ENCODE results near the gene SIX4. TPM values are rescaled to one million over a fixed set of nuclear protein-coding genes. Genes with fewer than 3 reads are reported as not detected.

Gene SIX4
- total RNA-seq, 1 donor from 2014 or later, result 5.2 TPM

DNA sequence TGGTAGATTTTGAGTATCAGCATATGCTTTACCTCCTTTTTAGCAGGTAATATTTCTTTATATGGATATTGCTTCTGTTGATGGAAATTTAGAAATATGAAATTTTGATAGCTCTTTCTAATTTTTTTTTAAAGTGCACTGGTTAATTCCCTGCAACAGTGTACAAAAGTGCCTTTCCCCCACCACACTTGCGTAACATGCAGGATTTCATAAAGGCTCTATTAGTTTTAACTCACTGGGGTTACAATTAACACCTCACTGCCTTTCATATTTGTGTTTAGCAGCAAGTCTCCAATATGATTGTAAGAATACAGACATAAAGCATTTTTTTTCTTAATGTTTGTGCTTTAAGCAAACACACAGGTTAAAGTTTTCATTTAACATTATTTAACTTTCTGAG is 36.1 kb upstream of the SIX4 start:
- DNase-seq (ENCODE audit: low read depth, low spot score), result no peak
- no peaks in the 10 kb centered on the region for H3K36me3 Mint-ChIP-seq (ENCODE audit: low read depth)
- H3K4me3 Mint-ChIP-seq, result no peak overlapping the region
- no peaks in the 10 kb centered on the region for H3K9me3 Mint-ChIP-seq
- no peak overlapping the region for H3K27ac Mint-ChIP-seq (ENCODE audit: unreplicated experiment)
- H3K27me3 Mint-ChIP-seq (ENCODE audit: low read depth), result no peaks in the 10 kb centered on the region
- H3K4me1 Mint-ChIP-seq, result peaks cover 4% of the 10 kb centered on the region
- TF ChIP-seq, protein P1, sequence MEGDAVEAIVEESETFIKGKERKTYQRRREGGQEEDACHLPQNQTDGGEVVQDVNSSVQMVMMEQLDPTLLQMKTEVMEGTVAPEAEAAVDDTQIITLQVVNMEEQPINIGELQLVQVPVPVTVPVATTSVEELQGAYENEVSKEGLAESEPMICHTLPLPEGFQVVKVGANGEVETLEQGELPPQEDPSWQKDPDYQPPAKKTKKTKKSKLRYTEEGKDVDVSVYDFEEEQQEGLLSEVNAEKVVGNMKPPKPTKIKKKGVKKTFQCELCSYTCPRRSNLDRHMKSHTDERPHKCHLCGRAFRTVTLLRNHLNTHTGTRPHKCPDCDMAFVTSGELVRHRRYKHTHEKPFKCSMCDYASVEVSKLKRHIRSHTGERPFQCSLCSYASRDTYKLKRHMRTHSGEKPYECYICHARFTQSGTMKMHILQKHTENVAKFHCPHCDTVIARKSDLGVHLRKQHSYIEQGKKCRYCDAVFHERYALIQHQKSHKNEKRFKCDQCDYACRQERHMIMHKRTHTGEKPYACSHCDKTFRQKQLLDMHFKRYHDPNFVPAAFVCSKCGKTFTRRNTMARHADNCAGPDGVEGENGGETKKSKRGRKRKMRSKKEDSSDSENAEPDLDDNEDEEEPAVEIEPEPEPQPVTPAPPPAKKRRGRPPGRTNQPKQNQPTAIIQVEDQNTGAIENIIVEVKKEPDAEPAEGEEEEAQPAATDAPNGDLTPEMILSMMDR (conservative IDR thresholded peaks at IDR 0.05), result no peak

DNA sequence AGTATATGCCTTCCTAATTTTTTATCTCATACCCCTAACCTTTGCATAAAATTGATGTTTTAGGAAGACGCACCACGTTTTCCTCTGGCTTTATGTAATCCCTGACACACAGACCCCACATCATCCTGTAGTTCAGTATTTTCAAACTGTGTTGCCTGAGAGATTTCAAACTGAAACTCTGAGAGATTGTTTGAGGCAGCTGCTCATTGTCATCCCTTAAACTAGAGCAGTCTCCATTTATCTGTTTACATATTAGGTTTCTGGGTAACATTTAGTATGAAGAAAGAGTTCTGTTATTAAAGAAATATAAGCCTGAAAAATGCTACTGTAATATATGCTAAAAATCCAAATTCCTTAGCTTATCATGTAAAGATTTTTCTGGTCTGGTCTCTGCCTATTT is 34.7 kb upstream of the SIX4 start:
- no peaks in the 10 kb centered on the region for H3K27me3 Mint-ChIP-seq (ENCODE audit: low read depth)
- no peak overlapping the region for H3K4me3 Mint-ChIP-seq
- no peaks in the 10 kb centered on the region for H3K36me3 Mint-ChIP-seq (ENCODE audit: low read depth)
- DNase-seq (ENCODE audit: low read depth, low spot score), result no peak
- H3K9me3 Mint-ChIP-seq, result no peaks in the 10 kb centered on the region
- TF ChIP-seq, protein P1 (conservative IDR thresholded peaks at IDR 0.05), result no peak
- H3K27ac Mint-ChIP-seq (ENCODE audit: unreplicated experiment), result no peak overlapping the region
- peaks cover 4% of the 10 kb centered on the region for H3K4me1 Mint-ChIP-seq

DNA sequence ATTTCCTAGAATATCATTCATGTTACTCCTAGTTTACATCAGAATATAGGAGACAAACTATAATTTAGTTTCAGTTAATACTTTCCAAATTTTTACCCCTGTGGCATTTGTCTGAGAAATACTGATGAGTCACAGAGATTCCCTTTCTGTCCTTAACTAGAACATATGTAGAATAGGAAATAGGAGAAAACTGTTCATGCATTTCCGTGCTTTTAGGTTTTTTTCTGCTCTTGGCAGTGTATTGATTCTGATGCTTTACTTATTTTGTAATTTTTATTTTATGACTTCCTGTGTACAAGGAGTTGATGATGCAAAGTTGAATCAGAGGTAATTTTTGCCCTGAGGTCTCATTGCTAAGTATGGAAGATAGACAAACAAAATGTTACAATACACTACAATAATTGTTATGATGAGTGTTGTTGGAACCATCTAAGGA is 33.4 kb upstream of the SIX4 start:
- TF ChIP-seq, protein P1 (conservative IDR thresholded peaks at IDR 0.05), result no peak
- H3K4me1 Mint-ChIP-seq, result peaks cover 4% of the 10 kb centered on the region
- H3K27me3 Mint-ChIP-seq (ENCODE audit: low read depth), result no peaks in the 10 kb centered on the region
- H3K27ac Mint-ChIP-seq (ENCODE audit: unreplicated experiment), result no peak overlapping the region
- H3K36me3 Mint-ChIP-seq (ENCODE audit: low read depth), result no peaks in the 10 kb centered on the region
- H3K9me3 Mint-ChIP-seq, result no peaks in the 10 kb centered on the region
- no peak overlapping the region for H3K4me3 Mint-ChIP-seq
- no peak for DNase-seq (ENCODE audit: low read depth, low spot score)

DNA sequence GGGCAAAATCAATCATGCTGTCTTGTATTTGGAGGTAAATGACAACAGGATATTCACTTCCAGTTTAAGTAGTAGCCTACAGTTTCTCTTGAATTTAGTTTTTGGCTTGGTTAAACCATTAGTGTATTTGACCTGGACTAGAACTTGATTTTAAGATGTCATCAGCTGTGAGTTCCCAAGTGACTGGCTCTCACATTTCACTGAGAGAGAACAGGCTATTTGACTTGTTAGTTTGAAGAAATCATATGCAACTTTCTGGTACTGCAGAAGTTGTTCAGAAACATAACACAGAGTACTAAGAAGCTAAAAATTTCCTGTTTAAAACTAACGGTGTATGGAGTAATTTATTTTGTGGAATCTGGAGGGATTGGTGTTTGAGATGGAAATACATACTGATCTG is 32.7 kb upstream of the SIX4 start:
- no peaks in the 10 kb centered on the region for H3K9me3 Mint-ChIP-seq
- H3K36me3 Mint-ChIP-seq (ENCODE audit: low read depth), result no peaks in the 10 kb centered on the region
- H3K4me3 Mint-ChIP-seq, result no peak overlapping the region
- no peak for DNase-seq (ENCODE audit: low read depth, low spot score)
- peaks cover 4% of the 10 kb centered on the region for H3K4me1 Mint-ChIP-seq
- TF ChIP-seq, protein P1 (conservative IDR thresholded peaks at IDR 0.05), result no peak
- H3K27ac Mint-ChIP-seq (ENCODE audit: unreplicated experiment), result no peak overlapping the region
- no peaks in the 10 kb centered on the region for H3K27me3 Mint-ChIP-seq (ENCODE audit: low read depth)

DNA sequence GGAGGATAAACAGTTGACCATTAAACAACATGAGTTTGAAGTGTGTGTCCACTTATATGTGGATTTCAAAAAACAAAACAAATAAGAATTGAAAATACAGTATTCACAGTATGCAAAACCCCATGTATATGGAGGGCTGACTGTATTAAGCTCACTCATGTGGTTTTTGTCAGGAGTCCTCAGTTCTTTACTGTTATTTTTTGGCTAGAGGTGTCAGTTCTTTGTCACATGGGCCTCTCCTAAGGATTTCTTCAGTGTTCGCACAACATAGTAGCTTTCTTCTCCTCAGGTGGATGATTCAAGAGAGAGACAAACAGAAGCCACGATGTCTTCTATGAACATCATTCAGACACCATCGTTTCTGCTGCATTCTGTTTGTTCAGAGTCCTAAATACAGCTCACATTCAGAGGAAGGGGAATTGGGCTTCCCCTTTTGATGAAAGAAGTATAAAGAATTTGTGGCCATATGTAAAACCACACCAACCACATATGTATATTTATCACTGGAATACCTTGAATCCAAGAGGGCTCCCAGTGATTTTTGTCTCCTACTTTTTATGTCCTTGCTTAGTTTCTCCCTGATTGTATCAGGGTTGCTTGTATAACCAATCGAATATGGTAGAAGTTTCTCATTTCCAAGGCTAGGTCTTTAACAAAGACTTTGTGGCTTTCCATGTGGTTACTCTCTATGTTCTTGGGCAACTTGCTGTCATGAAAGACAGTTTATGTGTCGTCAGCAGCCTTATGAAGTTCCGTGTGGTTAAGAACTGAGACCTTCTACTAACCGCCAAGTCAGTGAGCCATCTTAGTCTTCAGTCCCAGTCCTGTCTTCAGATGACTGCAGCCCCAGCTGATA is 29.3 kb upstream of the SIX4 start:
- Mint-ChIP-seq H3K27me3 (ENCODE audit: low read depth) (no peaks in the 10 kb centered on the region), H3K4me1 (no peaks in the 10 kb centered on the region), H3K27ac (ENCODE audit: unreplicated experiment) (no peak overlapping the region), H3K9me3 (no peaks in the 10 kb centered on the region), H3K36me3 (ENCODE audit: low read depth) (no peaks in the 10 kb centered on the region), H3K4me3 (no peak overlapping the region)
- no peak for DNase-seq (ENCODE audit: low read depth, low spot score)
- TF ChIP-seq, protein P1 (conservative IDR thresholded peaks at IDR 0.05), result no peak

Measured in neural crest cell (in vitro differentiated cells).